T-helper 17 cell (primary cell): ENCODE results near the gene GPAM. TPM values are rescaled to one million over a fixed set of nuclear protein-coding genes. Genes with fewer than 3 reads are reported as not detected.

Experiments used
- ATAC-seq: fragments of 150-1000 bp; cut with Tn5 transposase; 2 replicates; pipeline ENCODE4 v1.10.0; 2021; ENCODE audit warnings: mild to moderate bottlenecking, moderate library complexity
- DNase-seq, 3 donors: peaks; one replicate each; pipeline versions ENCODE4 v3.0.0 to v3.0.0-alpha.2; 2020 to 2021
- H3K9me3 ChIP-seq: one replicate; pipeline ENCODE4 v1.7.0; 2013; ENCODE audit warnings: low read length, mild to moderate bottlenecking; ENCODE audit not compliant: control insufficient read depth, poor library complexity, severe bottlenecking
- H3K27ac Mint-ChIP-seq: one replicate; pipeline ENCODE4 v1.8.0; 2022; ENCODE audit warnings: mild to moderate bottlenecking, moderate library complexity, mixed read lengths
- H3K27me3 Mint-ChIP-seq: one replicate; pipeline ENCODE4 v1.8.0; 2022; ENCODE audit warnings: mixed read lengths
- H3K36me3 Mint-ChIP-seq: one replicate; pipeline ENCODE4 v1.8.0; 2022; ENCODE audit warnings: low read depth, mixed read lengths
- H3K4me1 Mint-ChIP-seq: one replicate; pipeline ENCODE4 v1.8.0; 2022; ENCODE audit warnings: mild to moderate bottlenecking, mixed read lengths
- H3K4me3 Mint-ChIP-seq: one replicate; pipeline ENCODE4 v1.8.0; 2022; ENCODE audit warnings: mild to moderate bottlenecking, moderate library complexity, mixed read lengths
- total RNA-seq, 4 donors: library from RNA in 2 of 4; stranded (reverse) in 2 of 4; gene quantifications; one replicate each; pipeline ENCODE4 v1.2.3 and lab custom pipeline; 2022 to 2026

The GPAM gene
- total RNA-seq, 2 donors from 2014 or later = 3.2 to 4.9 TPM

DNA sequence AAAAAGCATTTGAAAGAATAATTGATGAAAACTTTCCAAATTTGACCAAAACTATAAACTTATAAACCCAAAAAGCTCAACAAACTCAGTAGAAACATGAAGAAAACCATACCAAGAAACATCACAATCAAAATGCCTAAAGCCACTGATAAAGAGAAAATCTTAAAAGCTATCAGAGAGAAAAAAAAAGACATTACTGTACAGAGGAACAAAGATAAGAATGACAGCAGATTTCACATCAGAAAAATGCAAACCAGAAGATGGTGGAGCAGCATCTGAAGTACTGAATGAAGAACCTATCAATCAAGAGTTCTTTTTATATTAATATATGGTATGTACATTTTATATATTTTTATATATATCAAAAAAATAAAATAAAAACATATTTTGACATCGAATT is 2.4 kb upstream of the GPAM start:
- ATAC-seq (no peak), DNase-seq (no peak)
- H3K27me3 Mint-ChIP-seq = peaks cover 6% of the 10 kb centered on the region
- no peak overlapping the region for H3K4me3 Mint-ChIP-seq
- peaks cover 2% of the 10 kb centered on the region for H3K36me3 Mint-ChIP-seq
- H3K27ac Mint-ChIP-seq = no peak overlapping the region
- H3K4me1 Mint-ChIP-seq = peaks cover 17% of the 10 kb centered on the region
- no peaks in the 10 kb centered on the region for H3K9me3 ChIP-seq

DNA sequence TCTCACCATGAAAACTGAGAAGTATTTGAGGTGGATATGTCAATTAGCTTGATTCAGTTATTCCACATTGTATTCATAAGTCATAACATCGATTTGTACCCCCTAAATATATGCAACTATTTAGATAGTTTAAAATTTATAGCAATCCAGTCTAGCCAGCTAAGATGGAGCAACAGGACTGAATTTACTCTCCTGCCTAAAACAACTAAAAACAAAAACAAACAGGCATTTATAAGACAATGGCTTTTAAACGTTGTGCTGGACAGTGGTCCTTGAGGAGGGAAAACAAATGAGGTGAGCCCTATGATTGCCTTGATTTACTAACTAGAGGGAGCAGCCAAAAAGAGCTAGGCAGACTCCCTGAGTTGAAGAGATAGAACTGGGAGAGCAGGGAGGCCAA is 814 bp upstream of the GPAM start:
- no peak for DNase-seq
- Mint-ChIP-seq H3K27me3 (peaks cover 2% of the 10 kb centered on the region), H3K4me3 (peak overlapping the region; percentile 71), H3K36me3 (peaks cover 8% of the 10 kb centered on the region), H3K4me1 (peaks cover 22% of the 10 kb centered on the region), H3K27ac (peak overlapping the region; percentile 96)
- ATAC-seq = no peak
- no peaks in the 10 kb centered on the region for H3K9me3 ChIP-seq

DNA sequence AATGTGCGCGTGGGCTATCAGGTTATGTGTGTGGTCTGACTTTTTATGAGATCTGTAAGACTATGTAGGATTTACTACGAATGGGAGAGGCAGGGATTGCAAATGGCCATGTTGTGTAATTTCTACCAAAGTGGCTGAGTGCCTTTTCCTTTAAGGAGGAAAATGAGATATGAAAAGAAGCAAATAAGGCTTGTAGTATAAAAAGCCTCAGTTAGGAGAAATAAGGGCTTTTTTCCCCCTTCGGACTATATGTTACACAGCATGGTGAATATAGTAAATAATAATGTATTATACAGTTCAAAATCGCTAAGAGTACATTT is 447 bp upstream of the GPAM start:
- Mint-ChIP-seq H3K27me3 (no peaks in the 10 kb centered on the region), H3K27ac (peak overlapping the region; percentile 96), H3K36me3 (peaks cover 8% of the 10 kb centered on the region), H3K4me1 (peaks cover 22% of the 10 kb centered on the region), H3K4me3 (peak overlapping the region; percentile 96)
- no peaks in the 10 kb centered on the region for H3K9me3 ChIP-seq
- DNase-seq = no peak
- no peak for ATAC-seq

DNA sequence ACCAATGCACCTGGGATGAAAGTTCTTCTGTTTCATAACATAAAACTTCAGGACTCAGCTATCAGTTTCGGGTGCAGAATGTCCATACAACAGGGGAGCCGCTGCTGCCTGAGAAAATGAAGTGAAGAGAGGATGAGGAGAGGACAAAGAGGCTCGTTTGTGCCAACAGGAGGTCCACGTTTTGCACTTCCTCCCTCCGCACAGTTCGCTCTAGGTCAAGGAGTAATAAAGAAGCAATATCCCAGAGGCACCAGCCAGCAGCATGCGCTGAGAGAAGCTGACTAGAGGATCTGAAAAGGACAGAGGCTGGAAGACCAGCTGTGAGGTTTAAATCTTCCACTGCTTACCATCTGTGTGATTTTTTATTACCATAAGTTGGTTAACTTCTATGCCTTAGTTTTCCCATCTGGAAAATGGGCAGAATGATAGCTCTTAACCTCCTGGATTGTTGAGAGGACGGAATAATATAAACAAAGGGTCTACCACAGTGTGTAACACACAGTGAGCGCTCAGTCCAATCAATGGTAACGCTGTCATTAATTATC is 709 bp downstream of the GPAM start:
- H3K9me3 ChIP-seq = no peaks in the 10 kb centered on the region
- H3K27ac Mint-ChIP-seq = peak overlapping the region; percentile 96
- peak overlapping the region; percentile 96 for H3K4me3 Mint-ChIP-seq
- no peak for DNase-seq
- no peaks in the 10 kb centered on the region for H3K27me3 Mint-ChIP-seq
- no peak for ATAC-seq
- H3K36me3 Mint-ChIP-seq = peaks cover 8% of the 10 kb centered on the region
- H3K4me1 Mint-ChIP-seq = peaks cover 22% of the 10 kb centered on the region

DNA sequence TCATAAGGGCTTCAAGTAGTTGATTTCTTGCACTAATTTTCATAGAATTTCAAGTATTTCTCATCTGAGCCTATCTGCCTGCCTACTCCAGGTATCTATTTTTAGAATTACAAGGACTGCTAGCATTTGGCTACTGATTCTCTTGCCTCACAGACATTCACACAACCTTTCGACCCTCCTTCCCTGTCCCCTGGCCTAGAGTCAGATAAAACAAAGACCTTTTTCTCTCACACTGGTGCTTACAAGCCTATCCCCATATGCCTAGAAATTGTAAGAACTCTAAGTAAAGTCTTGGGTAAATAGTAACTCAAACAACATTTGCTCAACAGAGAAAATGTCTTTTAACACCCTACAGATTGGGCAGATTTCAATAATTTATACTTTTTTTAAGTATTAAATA is 6.3 kb downstream of the GPAM start:
- H3K4me3 Mint-ChIP-seq = no peak overlapping the region
- no peak for DNase-seq
- no peaks in the 10 kb centered on the region for H3K27me3 Mint-ChIP-seq
- no peak for ATAC-seq
- H3K9me3 ChIP-seq = no peaks in the 10 kb centered on the region
- H3K27ac Mint-ChIP-seq = no peak overlapping the region
- H3K36me3 Mint-ChIP-seq = peaks cover 12% of the 10 kb centered on the region
- peaks cover 15% of the 10 kb centered on the region for H3K4me1 Mint-ChIP-seq

DNA sequence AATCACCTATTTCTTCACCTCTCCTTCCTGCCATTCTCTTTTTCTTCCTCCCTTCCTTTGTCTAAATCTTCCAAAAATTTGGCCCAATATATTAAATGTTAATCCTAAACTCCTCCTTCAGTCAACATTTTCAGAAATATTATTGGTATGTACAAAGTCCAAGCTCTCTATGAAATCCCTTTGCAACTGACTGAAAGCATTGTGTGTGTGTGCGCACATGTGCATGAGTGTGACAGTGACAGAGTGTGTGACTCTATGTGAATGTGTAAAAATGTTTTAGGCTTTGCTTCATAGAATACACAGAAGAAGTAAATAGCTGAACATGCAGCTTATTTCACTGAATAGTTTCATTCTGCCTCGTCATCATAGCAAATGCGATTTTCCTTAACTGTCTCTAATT is 7.0 kb downstream of the GPAM start:
- Mint-ChIP-seq H3K36me3 (peaks cover 14% of the 10 kb centered on the region), H3K27me3 (no peaks in the 10 kb centered on the region), H3K4me1 (peaks cover 12% of the 10 kb centered on the region), H3K27ac (no peak overlapping the region), H3K4me3 (no peak overlapping the region)
- H3K9me3 ChIP-seq = no peaks in the 10 kb centered on the region
- ATAC-seq (no peak), DNase-seq (no peak)

DNA sequence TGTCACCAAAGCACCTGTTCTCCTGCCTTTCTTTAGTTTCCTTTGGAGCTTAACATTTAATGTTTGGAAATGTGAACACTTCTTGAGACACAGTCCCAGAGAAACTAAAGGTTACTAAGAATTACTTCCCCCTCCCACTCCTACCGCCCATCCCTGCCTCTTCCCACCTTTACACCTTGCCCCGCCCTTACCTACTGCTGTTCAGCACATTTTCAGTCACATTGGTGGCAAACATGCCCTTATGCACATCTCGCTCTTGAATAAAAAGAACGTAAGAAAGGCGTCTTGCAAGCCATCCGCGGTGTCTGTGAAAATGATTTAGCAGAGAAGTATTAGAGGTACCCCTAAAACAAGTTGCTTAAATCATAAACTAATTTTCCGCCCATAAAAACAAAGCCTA is 8.2 kb downstream of the GPAM start:
- Mint-ChIP-seq H3K27me3 (no peaks in the 10 kb centered on the region), H3K36me3 (peaks cover 20% of the 10 kb centered on the region), H3K27ac (no peak overlapping the region), H3K4me1 (peaks cover 16% of the 10 kb centered on the region), H3K4me3 (no peak overlapping the region)
- ATAC-seq = no peak
- no peak for DNase-seq
- H3K9me3 ChIP-seq = no peaks in the 10 kb centered on the region

DNA sequence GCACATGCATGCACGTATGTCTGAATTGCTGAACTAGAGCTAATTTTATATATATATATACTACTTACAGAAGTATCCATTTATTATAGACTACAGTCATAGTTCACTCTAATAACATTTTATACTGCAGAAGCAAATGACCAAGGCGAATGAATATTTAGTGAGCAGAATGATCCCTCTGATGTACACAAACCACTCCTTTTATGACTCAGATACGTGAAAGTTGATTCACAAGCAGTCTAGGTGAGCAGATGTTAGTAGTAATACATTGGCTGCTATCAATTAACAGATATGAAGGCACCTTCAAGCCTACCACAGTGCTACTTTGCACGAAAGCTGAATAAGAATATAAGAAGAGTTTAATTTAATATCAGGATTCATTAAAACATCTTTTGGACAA is 10.4 kb downstream of the GPAM start:
- Mint-ChIP-seq H3K4me3 (no peak overlapping the region), H3K4me1 (peaks cover 13% of the 10 kb centered on the region), H3K27ac (no peak overlapping the region), H3K36me3 (peaks cover 16% of the 10 kb centered on the region), H3K27me3 (no peaks in the 10 kb centered on the region)
- DNase-seq (no peak), ATAC-seq (no peak)
- H3K9me3 ChIP-seq = no peaks in the 10 kb centered on the region

DNA sequence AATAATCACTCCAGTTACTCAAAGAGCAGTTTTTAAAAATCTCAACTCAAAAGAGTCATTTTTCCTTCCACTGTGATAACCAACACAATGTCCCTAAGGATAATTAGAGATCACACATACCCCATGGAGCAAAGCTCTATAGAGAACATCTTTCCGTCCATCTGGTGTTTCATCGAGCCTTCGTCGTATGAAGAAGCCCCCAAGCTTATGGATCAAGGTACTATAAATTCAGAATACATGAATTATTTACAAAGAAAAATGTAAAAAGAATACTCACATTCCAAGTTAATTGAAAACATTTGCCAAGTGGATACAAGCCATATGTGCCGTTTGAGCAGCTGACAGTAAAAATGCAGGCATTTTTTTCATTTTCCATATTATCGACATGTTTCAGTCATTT is 14.8 kb downstream of the GPAM start:
- Mint-ChIP-seq H3K4me1 (peaks cover 9% of the 10 kb centered on the region), H3K36me3 (peaks cover 13% of the 10 kb centered on the region), H3K27ac (no peak overlapping the region), H3K27me3 (no peaks in the 10 kb centered on the region), H3K4me3 (no peak overlapping the region)
- no peak for ATAC-seq
- H3K9me3 ChIP-seq = no peaks in the 10 kb centered on the region
- DNase-seq = no peak

DNA sequence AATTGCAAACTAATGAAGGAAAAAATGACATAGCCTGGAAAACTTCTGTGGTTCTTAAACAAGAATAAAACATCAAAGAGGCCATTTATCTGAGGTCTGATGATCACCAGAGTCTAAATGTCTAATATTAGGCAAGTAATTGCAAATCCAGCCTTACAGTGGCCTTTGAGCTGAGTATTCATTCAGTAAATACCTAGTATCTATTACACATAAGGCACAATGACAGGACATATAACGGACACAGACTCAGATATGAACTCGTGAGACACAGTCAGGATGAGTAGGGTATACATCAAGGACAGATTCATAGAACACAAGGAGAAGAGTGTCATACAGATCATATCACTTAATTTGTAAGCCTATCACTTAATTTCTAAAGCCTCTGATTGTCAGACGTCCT is 16.8 kb downstream of the GPAM start:
- no peaks in the 10 kb centered on the region for H3K9me3 ChIP-seq
- no peak for DNase-seq
- no peak overlapping the region for H3K27ac Mint-ChIP-seq
- H3K4me1 Mint-ChIP-seq = peaks cover 9% of the 10 kb centered on the region
- H3K36me3 Mint-ChIP-seq = peaks cover 13% of the 10 kb centered on the region
- ATAC-seq = no peak
- H3K27me3 Mint-ChIP-seq = no peaks in the 10 kb centered on the region
- H3K4me3 Mint-ChIP-seq = no peak overlapping the region

DNA sequence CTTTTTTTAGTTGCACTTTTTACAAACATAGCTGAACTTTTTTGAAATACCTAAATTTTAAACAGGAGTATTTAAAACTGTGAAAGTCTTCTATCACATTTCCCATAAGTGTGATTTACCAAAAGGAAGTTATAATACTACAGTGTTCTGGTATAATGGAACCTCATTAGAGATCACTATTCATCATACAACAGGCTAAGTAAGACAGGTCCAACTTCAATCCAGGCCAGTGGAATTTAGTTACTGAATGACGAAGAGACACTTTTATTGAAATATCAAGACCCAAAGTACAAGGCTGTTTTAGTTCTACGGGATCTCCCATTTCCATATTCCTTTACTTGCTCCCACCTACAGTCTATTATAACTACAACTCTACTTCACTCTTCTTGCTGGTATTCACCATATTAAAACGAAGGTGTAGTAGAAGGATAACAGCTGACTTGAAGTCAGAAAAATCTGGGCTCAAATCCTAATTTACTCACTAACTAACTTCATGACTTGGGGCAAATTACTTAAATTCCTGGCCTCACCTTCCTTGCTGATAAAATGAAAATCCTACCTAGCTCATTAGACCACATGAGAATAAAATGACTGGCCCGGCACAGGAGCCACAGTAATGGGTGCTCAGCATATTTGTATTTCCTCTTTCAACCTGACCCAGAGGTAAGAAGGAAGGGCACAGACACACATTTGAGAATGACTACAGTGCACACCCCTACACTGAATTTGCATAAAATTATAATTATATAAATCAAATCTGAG is 21.6 kb downstream of the GPAM start:
- no peaks in the 10 kb centered on the region for H3K9me3 ChIP-seq
- Mint-ChIP-seq H3K4me3 (no peak overlapping the region), H3K27ac (no peak overlapping the region), H3K4me1 (peaks cover 2% of the 10 kb centered on the region), H3K36me3 (peaks cover 13% of the 10 kb centered on the region), H3K27me3 (no peaks in the 10 kb centered on the region)
- no peak for DNase-seq
- no peak for ATAC-seq

DNA sequence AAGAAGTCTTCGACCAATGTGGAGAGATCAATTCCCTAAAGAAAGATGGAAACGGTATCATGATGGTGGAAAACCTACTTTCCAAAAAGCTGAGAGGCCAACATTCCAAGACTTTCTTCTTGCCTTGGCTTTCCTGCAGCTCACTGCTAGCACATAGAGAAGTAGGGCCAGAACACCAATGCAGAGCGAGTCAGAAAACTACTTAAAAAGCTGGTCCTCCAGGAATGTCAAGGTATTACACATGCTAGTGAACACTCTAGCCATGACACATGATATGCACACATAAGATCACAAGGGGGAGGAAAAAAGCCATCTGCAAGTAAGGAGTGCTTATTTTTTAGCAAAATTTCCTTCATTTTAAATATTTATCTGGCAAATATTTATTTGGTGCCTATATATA is 22.7 kb downstream of the GPAM start:
- no peak for DNase-seq
- H3K9me3 ChIP-seq = no peaks in the 10 kb centered on the region
- peaks cover 2% of the 10 kb centered on the region for H3K4me1 Mint-ChIP-seq
- no peak for ATAC-seq
- H3K4me3 Mint-ChIP-seq = no peak overlapping the region
- no peak overlapping the region for H3K27ac Mint-ChIP-seq
- no peaks in the 10 kb centered on the region for H3K27me3 Mint-ChIP-seq
- H3K36me3 Mint-ChIP-seq = peaks cover 18% of the 10 kb centered on the region

DNA sequence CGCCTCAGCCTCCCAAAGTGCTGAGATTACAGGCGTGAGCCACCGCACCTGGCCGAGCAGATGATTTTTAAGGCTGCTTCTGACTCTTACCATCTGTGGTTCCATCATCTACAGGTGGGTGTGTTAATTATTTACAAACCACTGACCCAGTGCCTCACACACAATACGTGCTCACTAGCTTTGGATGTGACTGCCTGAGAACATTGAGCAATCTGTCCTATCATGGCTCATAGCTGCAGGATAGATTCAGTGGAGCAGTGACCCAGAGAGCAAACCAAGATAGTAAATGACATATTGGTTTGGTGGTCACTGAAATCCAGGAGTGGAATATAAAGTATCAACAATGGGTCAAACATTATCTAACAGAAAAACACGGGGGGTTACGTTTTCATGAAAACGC is 24.1 kb downstream of the GPAM start:
- Mint-ChIP-seq H3K27me3 (no peaks in the 10 kb centered on the region), H3K4me3 (no peak overlapping the region), H3K4me1 (peaks cover 5% of the 10 kb centered on the region), H3K27ac (no peak overlapping the region), H3K36me3 (peaks cover 24% of the 10 kb centered on the region)
- ATAC-seq (no peak), DNase-seq (no peak)
- H3K9me3 ChIP-seq = no peaks in the 10 kb centered on the region

DNA sequence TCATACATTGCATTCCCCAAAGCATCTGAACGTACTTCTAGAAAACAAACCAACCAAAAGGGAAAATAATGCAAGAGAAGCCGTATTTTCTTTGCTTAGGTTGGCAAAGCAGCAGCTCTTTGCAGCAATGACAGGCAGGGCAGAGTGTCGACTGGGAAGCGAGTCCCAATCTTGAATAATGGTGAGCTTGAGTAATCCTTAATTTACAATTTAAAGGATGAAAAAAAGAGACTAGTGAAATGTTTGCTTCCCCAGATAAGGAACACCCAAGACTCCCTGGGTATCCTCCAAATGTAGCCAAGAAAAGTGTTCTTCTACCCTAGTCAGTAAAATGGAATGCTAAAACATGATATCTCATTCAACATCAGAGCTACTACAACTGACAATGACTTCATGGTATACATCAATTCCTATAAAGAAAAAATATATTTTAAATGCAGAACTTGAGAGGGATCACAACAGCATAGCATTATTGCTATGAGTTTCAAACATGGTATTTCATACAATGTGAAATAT is 32.0 kb downstream of the GPAM start:
- Mint-ChIP-seq H3K4me3 (no peak overlapping the region), H3K36me3 (peaks cover 13% of the 10 kb centered on the region), H3K27me3 (no peaks in the 10 kb centered on the region), H3K27ac (no peak overlapping the region), H3K4me1 (peaks cover 4% of the 10 kb centered on the region)
- no peak for ATAC-seq
- no peaks in the 10 kb centered on the region for H3K9me3 ChIP-seq
- DNase-seq = no peak
